HG03460 (cell line): Measurements from ENCODE around the gene PUM1.

Source experiments
- ATAC-seq: cut with Tn5 transposase; IDR thresholded peaks from one replicate; pipeline ENCODE4 v1.9.1; 2021; ENCODE audit not compliant: unreplicated experiment

Gene PUM1

DNA sequence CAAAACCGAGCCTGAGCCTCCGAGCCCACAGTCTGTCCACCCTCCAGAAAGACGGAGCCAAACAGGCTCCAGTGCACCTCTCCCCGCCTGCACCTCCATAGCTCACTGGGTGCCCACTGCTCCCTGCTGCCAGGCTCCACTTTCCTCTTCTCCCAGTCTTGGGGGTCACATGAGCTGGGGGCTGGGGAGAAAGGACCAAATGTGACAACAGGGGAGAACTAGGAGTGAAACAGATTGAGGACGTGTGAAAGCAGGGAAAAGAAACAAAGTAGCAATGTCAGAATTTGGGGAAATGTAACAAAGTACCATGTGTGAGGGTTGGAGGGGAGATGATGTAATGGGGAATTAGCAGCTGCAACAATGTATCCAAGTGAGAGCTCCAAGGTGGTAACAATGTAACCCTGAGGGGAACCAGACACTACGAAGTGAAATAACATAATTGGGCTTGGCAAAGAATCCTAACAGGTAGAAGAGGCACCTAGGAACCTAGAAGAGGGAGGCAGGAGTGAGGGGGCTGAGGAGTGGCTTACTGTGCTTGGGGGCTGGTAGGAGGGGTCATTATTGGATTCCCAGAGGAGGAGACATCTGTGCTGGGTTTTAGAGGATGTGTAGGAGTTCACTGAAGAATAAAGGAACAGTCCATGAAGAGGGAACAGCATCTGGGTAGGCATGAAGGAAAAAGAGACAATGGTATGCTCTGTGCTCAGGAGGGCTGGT, 169.4 kb downstream of the PUM1 start:
- ATAC-seq = no peak

DNA sequence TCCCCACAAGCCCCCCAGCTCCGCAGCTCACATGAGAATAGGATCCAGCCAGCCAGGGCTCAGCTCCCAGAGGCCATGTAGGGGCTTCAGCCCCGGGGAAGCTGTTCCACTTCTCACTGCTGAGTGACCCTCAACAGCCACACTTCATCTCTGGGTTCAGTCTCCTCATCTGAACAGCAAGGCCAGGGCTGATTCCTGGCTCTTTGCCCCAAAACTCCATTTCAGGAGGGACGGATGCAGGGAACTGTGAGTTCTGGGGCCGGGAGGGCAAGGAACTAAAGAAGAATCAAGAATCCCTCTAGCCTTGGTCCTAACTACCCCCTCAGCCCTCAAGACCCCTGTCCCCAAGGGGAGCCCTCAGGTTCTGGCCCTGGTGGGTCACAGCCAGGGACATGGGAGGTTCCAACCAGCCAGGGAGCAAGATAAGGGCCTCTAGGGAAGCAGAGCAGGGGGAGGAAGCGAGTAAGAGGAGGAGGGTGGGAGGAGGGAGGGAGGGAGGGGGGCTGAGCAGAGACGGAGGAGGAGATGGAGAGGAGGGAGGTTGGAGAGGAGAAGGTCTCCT, 170.1 kb downstream of the PUM1 start:
- no peak for ATAC-seq

DNA sequence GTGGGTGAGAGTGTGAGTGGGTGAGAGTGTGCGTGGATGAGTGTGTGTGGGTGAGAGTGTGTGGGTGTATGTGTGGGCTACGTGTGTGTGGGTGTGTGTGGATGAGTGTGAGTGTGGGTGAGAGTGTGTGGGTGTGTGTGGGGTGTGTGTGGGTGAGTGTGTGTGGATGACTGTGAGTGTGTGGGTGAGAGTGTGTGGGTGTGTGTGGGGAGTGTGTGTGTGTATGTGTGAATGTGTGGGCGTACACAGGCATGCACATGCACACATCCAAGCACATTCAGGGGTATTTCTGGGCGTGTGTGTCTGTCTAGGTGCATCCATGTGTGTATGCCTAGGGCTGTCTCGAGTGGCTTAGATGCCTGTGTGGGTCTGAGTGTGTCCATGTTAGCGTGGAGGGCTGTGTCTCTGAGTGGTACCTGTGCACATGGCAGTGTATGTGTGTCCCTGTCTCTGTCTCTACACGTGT, 171.0 kb downstream of the PUM1 start:
- no peak for ATAC-seq

DNA sequence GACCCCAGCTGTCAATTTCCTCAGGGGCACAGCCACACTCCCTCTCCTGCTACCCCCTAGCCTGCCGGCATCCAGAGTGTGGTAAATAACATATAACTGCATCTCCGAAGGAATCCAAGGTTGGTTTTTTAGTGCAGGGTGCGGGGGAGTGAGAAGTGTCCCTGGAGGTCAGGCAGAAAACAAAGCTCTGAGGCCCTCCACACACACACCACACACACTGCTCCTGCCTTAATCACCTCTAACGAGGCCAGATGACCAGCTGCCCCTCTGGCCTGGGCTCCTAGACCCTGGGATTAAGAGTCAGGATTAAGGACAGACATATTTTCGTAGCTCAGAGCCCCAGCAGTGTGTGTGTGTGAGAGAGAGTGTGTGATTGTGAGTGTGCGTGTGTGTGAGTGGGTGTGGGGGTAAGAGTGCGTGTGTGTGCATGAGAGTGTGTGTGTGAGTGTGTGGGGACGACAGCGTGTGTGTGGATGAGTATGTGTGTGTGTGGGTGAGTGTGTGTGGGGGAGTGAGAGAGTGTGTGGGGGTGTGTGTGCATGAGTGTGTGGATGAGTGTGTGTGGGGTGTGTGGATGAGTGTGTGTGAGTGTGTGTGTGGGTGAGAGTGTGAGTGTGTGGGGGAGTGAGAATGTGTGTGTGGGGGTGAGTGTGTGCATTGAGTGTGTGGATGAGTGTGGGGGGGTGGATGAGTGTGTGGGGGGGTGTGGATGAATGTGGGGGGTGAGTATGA, 171.6 kb downstream of the PUM1 start:
- no peak for ATAC-seq

DNA sequence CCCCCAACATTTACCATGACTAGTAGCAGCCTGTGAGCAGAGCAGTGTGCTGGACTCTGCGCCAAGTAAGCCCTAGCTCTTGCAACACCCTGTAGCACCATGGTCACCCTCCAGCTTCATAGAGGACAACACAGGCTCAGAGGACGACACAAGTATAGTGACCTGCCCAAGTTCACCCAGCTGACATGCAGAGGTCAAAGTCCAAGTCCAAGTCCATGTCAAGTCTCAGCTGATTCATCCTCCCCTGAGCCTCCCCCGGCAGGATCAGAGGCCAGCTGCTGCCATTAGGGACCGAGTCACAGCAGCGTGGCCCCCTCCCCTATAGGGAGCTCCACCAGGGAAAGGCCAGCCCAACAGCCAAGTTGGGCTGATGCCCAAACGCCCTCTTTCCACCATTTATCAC, 172.8 kb downstream of the PUM1 start:
- ATAC-seq = no peak

DNA sequence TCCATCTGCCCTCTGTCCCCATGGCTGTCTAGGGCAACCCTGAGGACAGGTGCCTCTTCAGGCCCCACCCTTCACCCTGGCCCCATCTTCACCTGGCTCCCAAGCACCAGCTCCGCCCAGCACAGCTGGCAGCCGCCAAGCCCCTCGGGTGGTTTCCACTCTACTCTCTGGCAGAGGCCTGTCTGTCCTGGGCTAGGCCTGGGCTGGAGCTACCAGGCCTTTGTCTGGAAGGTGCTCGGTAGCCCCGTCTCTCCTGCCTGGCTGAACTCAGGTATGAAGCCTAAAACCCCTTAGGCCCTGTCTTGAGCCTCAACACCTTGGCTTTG, 174.3 kb downstream of the PUM1 start:
- no peak for ATAC-seq

DNA sequence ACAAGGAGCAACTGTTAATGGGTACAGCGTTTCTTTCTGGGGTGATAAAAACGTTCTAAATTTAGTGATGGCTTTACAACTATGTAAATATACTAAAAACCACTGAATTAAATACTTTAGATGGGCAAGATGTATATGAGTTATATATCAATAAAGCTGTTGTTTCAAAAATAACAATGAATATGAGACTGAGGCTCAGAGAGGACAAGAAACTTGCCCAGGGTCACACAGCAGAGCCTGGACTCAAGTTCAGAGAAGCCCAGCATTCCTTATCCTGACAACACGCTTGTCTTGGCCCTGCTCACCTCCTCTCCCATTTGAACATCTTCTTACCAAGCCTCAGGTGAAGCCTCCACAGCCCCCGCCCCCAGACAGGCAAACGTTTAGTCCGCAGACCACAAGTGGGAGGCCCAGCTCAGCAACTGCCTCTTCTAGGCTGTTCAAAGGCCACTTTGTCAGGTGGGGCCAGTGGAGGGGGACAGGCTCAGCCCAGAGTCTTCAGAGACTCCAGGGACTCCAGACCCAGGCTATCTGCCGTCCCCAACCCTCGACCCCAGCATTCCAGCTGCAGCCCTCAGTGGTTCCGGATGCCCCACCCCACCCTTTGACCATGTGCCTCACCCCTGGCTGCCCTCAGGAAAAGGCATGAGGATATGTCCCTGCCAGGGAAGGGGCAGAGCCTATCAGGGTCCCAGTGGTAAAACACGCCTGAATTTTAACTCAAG, 174.9 kb downstream of the PUM1 start:
- no peak for ATAC-seq

DNA sequence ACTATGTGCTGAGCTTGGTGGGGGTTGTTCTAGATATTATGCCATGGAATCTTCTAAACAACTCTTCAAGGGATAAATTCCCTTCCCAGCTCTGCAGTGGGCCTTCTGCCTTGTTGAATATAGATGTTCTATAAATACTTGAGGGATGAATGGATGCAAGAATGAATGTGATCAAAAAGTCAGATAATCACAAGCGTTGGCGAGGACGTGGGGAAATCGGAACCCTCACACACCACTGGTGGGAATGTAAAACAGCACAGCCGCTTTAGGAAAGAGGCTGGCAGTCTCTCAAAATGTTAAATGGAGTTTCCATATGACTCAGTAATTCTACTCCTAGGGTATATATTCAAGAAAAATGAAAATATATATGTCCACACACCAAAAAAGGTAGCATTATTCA, 176.0 kb downstream of the PUM1 start:
- ATAC-seq = no peak

DNA sequence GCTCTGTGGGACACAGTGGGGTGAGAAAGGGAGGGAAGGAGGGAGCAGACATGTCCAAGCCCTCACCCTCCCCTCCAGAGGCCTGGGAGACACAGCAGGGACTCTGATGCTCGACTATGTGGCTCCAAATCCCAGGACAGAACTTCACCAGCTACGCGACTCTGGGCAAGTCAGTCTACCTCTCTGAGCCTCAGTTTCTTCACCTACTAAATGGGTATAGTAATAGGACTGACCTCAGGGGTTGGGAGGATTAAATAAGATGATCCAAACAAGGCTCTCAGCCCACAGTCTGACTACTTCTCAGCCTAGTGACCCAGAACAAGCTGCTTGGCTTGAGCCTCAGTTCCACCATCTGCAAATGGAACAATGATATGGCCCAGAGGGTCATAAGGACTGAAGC, 176.5 kb downstream of the PUM1 start:
- no peak for ATAC-seq

DNA sequence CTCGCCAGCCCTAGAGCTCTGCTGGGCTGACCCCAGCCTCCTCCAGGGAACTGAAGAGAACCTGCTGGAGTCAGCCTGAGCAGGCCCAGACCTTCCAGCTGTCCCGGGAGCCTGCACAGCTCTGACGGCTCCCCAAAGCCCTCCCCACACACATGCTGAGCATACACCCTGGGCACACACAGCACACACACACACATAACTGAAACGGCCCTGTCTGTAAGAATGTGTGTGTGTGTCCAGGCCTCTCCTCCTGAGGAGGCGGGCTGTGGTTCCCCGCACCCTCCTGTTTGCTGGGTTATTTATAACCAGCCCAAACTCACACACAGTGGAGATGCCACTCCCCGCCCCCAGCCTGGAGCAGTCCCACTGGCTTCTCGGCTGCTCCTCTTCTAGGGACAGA, 177.1 kb downstream of the PUM1 start:
- no peak for ATAC-seq

DNA sequence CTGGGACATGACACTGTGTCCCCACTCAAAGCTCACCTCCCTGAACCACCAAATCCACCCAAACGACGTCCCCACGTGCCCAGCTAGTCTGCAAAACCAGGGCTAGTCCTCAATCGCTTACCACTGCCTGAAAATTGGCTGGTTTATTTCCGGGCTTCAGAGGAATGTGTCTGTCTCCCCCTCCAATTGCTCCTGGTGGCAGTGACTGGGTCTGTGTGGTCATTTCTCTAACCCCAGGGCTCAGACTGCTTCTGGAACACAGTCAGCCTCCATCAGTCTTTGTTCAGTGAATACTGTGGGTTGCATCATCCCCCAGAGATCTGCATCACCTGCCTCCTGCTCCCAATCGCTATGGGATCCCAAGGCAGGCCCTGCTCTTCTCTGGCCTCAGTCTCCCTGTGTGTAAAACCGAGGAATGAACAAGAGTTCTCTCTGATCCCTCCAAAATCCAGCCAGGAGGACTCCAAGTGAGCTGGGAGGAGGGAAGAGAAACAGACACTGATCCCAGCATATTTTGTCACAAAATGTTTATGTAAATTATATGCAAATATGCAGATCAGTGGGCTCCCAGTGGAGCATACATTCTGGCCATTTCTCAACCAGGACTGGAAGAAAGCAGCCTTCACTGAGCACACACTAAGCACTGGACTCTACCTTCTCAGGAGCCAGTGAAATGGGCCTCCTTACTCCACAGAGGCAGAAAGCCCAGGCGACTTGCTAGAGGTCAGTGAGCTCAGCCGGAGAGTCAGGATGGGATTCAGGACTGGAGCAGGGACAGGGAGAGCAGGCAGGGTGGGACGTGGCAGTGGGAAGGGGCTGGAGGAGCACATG, 177.8 kb downstream of the PUM1 start:
- no peak for ATAC-seq

DNA sequence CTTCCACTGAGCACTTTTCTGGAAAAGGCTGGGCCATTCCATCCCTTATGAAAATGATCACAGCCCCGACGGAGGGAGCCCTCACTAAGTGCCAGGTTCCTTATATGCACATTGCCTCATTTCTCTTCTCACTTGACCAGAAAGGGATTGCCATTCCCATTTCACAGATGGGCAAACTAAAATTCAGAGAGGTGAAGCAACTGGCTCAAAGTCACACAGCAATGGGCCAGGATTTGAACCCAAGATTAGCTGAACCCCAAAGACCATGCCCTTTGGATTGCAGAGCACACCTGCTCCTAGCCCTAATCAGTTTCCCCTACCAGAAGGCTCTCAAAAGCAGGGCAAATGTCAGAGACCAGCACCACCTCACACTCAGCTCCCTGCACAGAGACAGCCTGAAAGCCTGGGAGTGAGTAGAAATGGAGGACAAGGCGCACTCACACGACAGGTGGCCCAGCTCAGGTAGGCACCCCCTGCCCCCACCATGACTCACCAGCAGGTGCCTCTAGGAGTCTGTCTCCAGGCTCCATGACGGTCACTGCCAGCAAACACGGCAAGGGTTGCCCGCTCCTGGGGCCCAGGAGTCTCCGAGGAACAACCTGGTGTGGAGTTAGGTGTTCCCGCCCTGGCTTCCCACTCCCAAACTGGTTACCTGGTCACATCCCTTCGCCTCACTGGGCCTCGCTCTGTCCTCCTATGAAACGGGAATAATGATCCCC, 178.6 kb downstream of the PUM1 start:
- ATAC-seq = no peak

DNA sequence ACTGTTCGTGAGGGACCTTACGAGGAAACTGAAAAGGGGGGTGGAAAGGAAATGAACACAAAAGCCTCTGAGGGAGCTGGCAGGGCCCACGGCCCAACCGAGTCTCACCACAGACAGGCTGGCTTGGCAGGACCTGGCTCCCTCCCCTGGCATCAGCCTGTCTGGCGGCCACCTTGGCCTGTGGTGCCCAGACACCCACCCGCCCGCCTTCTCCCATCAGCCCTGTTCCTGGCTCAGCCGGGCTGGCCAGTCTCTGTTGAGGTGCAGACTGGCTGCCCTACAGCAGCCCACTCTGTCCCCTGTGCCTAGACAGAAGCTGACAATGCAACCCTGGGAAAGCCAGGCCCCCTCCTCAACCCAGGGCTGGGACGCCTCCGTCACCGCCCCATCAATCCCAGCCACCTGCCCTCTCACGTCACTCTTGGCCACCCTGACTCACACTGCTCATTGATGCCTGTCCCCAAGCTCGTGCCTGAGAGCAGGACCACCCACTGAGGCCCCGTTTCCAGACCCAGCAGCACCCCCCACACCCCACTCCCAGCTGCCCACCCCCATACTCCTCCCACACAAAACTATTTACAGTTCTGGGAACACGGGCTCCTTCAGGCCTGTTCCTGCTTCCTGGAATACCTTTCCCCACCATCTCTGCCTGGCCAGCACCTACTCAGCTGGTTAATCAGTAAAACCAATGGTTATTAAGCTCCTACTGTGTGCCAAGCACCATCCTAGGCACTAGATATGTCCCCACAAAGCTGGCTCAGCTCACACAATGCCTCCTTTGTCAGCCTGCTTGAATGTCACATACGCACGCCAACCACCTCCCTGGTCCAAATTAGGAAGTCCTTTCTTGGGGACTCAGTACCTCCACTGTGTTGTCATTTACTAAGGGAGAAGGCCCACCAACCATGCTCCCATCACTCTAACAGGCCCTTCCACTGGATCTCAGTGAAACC, 179.7 kb downstream of the PUM1 start:
- ATAC-seq = no peak

DNA sequence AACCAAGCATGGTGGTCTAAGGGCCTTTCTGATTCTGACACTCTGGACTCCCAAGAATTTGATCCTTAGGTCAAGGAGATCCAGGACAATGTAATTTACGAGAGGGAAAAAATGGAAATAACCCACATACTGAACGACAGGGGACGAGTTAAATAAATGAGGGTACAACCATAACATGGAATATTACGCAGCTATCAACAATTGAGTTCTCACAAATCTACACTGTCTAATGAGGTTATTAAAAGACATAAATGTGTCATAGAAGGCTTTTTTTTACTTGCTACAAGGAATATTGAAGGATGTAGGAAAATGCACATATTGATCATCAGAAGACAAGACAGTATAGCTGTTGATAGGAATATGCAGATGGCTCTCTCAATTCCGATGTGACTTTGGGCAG, 180.8 kb downstream of the PUM1 start:
- ATAC-seq = no peak

DNA sequence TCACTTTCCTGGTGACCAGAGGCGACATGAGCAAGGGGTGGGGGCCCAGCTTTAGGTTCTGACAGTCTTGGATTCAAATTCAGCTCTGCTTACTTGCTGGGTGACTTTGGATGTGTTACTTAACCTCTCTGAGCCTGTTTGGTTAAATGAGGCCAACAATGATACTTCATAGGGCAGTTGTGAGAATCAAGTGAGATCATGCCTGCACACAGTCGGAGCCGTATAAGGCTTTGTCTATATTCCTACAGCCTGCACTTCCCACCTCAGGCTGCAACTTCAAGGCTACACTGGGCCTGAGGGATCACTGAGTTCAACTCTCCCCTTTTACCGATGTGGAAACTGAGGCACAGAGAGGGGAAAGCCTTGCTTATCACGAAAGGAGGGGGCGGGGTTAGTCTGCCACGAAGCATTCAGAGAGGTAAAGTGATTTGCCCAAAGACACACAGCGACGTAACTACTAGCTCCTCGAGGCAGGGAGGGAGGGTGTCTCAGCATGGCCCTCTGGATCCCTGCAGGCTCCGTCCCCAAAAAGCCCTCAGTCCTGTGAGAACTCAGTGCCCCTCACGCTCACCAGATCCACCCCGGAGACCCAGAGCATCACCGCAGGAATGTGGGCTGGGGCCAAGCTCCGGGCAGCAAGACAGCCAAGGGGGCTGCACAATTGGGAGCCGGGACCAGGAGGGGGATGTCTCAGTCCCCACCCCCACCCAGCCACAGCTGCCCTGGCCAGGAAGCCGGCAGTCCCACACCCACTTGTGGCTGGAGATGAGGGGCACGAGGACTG, 181.9 kb downstream of the PUM1 start:
- no peak for ATAC-seq

DNA sequence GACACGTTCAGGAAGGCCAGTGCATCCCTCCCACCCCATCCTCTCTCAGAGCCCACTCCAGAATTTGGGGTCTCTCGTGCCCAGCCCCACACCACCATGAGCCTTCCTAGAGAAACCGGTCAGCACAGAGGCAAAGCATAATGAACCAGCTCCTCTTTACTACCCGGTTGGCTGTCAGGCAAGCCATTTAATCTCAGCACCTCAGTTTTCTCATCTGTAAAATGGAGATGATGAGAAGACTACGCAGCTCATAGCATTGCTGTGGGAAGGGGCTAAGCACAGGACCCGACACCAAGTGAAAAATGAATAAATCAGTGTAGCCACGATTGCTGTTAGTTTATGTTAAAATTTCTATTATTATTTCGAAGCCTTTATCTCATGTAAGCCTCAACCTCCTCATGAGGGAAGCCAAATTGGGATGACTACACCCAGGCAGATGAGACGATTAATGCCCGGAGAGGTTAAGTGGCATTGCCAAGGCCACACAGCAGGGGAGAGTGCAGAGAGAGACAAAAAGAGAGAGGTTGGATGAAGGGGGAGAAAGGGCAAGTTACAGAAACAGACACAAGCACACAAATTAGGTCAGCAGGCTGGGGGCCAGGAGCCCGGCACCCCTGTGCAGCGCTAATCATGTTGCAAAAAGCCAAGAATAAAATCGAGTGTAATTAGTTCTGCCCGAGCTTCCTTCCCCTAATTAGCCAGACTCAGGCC, 182.7 kb downstream of the PUM1 start:
- ATAC-seq = no peak
